Adipose tissue (tissue), 3 donors: ENCODE data around the gene CCDC112. TPM values are rescaled to one million over a fixed set of nuclear protein-coding genes. Genes with fewer than 3 reads are reported as not detected.
"Not testable (repeated sequence)": the region's sequence is repeated elsewhere in the genome, so short reads cannot be mapped to it uniquely, and the experiment has no call there.

Experiments
- H3K27ac ChIP-seq: one replicate; pipeline ENCODE4 v1.5.1; 2013; ENCODE audit warnings: low read depth, low read length
- WGBS, 3 donors: extraction: QIAGEN DNeasy Blood & Tissue Kit; methylation state at CpG; one replicate each; pipeline ENCODE4 v1.1.7; 2013; 5-methylcytosine and 5-hydroxymethylcytosine counted together
- polyA plus RNA-seq, 3 donors: library from polyadenylated mRNA; stranded (reverse); fragments of 200-250 nt; gene quantifications; one replicate each; pipeline ENCODE4 v1.2.3, GENCODE V29; 2013
- donor health status: healthy with polysubstance abuse.
- donor health status: Bipolar disorder and iron deficiency.
- donor health status: healthy.

The CCDC112 gene, protein sequence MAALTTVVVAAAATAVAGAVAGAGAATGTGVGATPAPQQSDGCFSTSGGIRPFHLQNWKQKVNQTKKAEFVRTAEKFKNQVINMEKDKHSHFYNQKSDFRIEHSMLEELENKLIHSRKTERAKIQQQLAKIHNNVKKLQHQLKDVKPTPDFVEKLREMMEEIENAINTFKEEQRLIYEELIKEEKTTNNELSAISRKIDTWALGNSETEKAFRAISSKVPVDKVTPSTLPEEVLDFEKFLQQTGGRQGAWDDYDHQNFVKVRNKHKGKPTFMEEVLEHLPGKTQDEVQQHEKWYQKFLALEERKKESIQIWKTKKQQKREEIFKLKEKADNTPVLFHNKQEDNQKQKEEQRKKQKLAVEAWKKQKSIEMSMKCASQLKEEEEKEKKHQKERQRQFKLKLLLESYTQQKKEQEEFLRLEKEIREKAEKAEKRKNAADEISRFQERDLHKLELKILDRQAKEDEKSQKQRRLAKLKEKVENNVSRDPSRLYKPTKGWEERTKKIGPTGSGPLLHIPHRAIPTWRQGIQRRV
- polyA plus RNA-seq: 1 to 10 TPM; 1.1 to 9.7 (median 1.8) TPM

DNA sequence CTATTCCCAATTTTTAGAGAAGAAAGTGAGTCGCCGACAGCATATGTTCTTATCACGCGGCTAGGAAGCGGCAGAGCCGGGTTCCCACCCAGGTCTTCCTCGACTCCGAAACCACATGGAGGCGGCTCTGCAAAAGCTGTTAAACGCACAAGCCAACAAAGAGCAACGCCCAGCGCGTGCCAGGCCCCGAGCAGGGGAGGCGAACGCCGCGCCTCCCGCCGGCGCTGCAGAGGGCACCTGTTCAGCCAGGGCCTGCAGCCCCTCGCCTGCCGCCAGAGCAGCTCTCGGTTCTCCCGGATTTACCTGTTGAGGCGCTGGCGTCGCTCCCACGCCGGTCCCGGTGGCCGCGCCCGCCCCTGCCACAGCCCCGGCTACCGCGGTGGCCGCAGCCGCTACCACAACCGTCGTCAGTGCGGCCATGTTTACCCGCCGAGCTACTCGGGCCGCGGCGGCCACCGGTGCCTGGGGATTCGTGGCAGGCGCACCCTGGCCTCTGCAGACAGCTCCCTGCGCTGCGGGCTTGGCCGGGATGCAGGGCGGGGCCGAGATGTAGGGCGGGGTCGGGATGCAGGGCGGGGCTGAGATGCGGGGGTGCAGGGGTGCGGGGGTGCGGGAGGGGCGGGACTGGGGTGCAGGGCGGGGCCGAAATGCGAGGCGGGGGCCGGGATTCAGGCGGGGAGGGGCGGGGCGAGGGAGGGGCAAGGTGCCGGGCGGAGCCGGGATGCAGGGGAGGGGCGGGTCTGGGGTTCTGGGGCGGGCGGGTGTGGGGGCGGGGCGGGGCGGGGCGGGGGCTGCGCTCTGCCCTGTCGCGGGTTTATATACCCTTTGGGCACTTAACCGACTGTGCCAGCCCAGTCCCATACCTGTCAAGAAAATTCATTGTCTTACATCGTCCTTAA is at the start of gene CCDC112:
CCDC112 (minus strand) TSS at position 531 of the 899 bp plus-strand sequence; CDS start at position 420, 111 bp downstream.
- WGBS, 3 donors: 1% methylated on average over 57 to 73 of the region's 86 CpGs
- H3K27ac ChIP-seq: no peak within 1 kb of the TSS

DNA sequence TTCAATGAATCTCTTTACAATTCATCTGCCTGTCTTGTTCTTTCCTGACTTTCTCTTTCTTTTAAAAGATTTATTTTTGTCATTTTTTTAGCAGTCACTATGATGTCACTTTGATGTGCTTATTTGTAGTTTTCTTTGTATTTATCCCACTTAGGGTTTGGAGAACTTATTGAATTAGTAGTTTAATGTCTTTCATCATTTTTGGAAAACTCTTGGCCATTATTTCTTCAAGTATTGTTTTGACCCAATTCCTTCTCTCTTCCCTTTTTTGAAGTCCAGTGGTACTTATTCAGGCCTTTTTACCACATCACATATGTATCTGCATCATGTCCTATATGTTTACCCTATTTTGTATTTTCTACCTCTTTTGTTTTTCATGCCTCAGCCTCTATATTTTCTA is 48.9 kb upstream of the CCDC112 start:
- H3K27ac ChIP-seq: no peak overlapping the region

DNA sequence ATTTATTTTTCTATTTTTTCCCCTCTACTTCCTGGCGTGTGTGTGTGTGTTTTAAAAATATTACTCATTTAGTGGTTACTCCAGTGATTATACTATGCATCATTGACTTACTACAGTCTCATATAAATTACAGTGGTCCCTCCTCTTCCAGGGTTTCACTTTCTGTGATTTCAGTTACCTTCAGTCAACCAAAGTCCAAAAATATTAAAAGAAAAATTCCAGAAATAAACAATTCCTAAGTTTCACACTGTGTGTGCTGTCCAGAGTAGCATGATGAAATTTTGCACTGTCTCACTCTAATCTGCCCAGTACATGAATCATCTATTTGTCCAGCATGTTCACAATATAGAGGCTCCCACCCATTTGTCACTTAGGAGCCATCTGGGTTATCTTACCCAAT is 47.4 kb upstream of the CCDC112 start:
- no peak overlapping the region for H3K27ac ChIP-seq
- 83 to 92% (median 84%) methylated on average over 1 of the region's 1 CpG for WGBS, 3 donors

DNA sequence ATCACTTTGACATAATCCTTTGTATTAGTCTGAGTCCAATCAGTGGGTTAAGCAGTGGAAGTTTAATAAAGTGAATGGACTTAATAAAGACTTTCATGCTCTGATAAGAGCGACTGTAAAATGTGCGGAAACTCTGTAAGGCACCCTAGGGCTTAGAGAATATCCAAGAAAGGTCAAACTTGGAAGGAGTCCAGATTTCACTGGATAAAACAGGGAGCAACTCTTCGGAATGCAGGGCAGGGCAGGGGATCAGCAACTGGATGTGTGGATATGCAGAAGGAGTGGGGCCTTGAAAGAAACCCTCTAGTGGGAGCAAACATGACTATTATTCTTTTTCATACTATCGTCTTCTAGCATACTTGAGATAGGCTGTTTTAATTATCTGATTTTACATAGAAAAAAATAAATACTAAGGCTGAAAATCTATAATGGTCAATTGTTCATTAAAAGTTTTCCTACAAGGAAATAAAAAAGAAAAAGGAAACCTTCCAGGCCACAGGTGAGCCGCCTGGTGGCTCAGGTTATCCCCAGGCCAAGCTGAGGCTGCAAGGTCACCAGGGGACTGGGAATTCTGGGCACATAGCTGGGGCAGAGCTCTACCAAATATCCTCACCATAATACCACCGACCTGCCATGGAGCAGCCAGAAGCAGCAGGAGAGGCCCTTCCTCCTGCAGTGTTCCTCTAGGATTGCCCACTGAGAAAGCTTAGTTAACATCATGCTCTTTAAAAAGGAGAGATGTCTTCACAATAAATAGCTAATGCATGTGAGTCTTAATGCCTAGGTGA is 46.3 kb upstream of the CCDC112 start:
- whole genome bisulfite sequencing, 3 donors: 73 to 75% (median 73%) methylated on average over 6 of the region's 6 CpGs
- no peak overlapping the region for H3K27ac ChIP-seq

DNA sequence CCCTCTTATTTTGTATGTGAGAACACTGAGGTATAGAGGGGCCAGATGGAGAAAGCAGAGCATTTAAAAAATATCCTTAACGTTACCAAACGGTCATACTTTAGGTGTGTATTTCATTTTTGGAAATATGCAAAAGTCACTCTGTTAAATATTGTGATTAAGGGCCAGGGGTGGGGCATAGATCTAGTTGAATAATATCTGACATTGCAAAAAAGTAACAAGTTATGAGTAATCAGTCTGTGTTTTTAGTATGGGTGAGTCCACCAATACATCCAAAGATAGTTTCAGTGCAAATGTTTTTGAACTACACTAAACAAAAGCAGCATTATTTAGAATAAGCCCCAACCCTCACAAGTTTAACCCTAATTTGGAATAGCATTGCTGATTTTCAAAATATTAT is 45.3 kb upstream of the CCDC112 start:
- WGBS, 3 donors: 64 to 91% (median 90%) methylated on average over 2 of the region's 2 CpGs
- H3K27ac ChIP-seq: no peak overlapping the region

DNA sequence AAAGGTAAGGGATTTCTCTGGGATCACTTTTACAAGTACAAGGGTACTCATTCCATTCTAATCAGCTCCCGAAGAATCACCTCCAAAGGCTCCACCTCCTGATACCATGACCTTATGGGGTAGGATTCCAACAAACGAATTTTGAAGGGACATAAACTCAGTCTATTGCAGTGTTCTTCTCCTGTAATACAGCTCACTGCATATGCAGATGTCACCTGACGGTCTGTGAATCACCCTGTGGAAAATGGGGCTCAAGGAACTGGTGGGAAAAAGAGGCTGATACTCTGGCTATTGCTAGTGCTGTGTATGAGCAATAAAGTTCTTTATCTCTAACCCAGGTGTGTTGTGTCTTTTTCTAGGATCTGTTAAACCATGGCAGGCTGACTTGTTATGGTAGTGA is 42.4 kb upstream of the CCDC112 start:
- no peak overlapping the region for H3K27ac ChIP-seq
- 75 to 84% (median 76%) methylated on average over 3 of the region's 3 CpGs for WGBS, 3 donors

DNA sequence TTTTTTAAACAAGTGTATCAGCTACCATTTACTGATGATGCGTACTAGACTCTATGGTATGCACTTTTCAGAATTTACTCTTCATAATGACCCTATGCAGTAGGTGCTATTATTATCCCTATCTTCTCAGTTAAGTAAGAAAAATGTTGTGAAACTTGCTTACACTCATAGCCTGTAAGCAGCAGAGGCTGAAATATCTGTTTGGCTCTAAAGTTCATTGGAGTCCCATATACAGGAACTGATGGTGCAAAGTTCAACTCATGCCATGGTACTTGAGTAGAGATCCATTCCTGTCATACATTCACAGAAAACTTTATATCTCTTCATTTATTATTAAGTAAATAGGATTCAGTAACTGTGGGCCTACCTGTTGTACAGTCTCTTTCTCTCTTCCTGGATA is 41.4 kb upstream of the CCDC112 start:
- 97 to 100% (median 99%) methylated on average over 1 of the region's 1 CpG for WGBS, 3 donors
- H3K27ac ChIP-seq: no peak overlapping the region

DNA sequence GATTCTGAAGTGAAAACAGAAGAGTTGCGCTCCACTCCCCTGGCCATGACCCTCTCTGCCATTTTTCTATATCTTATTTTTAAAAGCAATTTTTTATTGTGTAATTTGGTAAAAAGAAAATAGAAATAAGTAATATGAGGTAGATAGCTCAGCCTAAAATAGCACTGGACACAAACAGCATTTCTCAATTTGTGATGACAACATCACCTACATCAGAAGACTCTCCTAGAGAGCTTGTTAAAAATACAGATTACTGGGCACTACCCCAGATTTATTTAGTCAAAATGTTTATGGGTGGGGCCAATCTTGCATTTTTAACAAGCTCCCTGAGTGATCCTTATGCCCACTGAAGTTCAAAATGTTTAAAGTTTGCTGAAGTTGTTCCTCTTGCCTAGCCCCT is 40.5 kb upstream of the CCDC112 start:
- WGBS, 3 donors: 91 to 98% (median 97%) methylated on average over 1 of the region's 1 CpG
- no peak overlapping the region for H3K27ac ChIP-seq

DNA sequence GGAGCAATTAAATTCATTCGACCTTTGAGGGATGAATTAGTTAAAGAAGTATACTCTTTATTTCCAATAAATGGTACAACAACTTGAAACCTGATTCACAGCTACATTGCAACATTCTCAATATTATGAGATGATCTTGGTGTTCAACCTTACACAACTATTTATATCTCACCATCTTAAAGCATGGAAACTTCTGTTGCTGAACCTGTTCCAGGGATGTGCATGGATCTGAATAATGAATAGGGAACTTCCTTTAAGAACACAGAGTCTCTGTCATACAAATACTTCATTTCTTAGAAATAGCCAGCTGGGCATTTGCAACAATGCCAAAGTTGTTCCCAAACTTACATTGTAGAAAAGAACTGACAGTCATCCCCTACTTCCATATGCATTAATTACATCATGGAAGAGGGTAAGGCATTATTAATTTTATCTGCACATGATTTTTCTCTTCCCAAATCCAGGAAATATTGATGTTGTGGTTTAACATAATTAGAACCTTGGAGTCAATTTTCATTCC is 39.8 kb upstream of the CCDC112 start:
- 83 to 93% (median 92%) methylated on average over 1 of the region's 1 CpG for WGBS, 3 donors

DNA sequence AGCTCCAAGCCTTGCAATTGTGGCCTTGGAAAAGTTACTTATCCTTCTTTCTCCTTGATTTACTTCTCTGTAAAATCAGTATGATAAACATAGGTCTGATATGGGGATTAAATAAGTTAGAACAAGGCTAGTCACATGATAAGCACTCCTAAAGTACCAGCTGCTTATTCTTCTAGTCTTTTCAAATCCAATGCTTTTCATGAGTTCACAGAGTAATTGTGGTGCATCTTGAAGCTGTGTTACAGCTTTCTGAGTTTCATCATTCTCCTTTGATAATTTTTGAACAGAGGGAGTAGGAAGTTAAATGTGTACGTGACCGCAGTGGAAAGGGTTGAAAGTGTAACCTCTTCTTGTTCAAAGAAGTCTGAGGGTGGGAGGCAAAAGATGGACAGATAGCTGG is 38.8 kb upstream of the CCDC112 start:
- WGBS, 3 donors: 61 to 93% (median 81%) methylated on average over 2 of the region's 2 CpGs
- no peak overlapping the region for H3K27ac ChIP-seq

More for the DNA sequence above, 39.8 kb upstream of the CCDC112 start:
- no peak overlapping the region for H3K27ac ChIP-seq

DNA sequence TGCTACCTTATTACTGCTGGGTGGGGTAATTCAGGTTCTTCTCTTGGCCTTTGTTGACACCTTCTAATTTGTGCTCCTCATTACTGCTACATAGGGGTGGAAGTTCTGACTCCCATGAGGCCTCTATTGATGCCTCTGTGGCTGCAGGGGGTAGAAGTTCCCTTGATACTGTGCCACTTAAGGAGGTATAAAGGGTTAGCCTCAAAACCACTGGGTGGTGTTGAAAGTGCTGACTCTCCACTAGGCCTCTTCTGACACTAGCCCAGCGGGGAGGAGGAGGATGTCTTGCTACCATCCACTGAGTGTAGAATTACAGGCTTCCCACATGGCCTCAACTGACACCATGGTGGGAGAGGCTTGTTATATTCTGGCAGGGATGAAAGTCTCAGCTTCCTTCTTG is 36.7 kb upstream of the CCDC112 start:
- WGBS, 3 donors: 81 to 96% (median 81%) methylated on average over 1 of the region's 1 CpG

DNA sequence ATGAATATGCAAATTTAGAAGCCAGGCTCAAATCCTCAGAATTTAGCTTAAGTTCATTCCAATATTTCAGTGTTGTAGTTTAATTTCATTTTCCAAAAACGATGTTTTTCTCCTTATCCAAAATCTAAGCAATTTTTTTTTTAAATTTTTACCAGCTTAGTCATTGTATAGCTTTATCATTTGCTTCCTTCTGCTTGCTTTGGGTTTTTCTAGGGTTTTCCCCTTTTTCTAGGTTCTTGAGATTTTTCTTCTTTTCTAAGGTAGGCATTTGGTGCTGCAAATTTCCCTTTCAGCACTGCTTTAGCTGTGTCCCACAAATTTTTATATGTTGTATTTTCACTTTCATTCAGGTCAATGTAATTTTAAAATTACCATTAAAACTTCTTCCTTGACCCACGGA is 34.4 kb upstream of the CCDC112 start:
- 50 to 70% (median 51%) methylated on average over 2 of the region's 2 CpGs for WGBS, 3 donors

More for the DNA sequence above, 36.7 kb upstream of the CCDC112 start:
- no peak overlapping the region for H3K27ac ChIP-seq

DNA sequence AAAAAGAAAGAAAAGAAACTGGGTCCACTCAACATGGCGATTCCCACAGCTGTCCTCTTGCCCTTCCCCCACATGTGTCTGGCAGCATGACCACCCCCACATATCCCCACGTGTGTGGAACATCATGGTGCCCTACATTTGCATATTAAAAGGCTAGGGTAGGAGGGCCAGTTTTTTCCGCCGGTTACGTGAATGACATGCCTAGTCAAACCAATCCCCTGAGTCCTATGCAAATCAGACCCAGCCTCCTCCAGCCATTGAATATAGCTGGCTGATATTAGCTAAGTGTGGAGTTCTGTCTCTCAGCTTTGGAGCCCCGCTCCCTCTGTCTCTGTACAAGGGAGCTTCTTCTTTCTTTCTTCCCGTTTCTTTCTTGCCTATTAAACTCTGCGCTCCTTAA is 33.0 kb upstream of the CCDC112 start:
- no peak overlapping the region for H3K27ac ChIP-seq
- whole genome bisulfite sequencing, 3 donors: 81 to 82% (median 82%) methylated on average over 8 of the region's 8 CpGs

More for the DNA sequence above, 34.4 kb upstream of the CCDC112 start:
- no peak overlapping the region for H3K27ac ChIP-seq

DNA sequence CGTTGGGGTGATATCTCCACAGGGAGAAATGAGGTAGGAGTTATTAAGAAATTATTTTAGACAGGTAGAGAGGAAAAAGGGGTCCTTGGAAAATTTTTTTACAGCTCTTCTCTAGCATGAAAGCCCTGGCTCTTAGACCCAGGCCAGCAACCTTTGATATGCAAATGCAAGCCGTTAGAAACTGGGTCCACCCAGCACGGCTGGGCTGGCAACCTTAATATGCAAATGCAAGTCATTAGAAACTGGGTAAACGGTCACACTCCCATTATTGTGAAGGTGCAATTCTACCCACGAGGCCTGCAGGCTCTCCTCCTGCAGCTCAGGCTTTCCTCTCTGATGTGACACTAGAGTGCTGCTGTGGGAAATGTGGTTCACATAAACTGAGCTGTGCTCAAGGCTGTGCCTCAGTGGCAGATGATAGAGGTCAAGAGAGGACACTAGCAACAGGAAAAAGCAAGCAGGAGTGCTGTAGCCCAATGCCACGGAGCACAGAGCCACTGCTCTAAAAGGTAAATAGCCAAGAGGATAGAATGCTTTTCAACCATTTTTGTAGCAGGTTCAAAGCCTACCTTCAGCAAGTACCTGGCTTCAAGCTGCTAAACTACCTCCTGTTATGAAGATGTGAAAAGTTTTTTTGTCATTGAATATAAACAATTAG is 32.3 kb upstream of the CCDC112 start:
- not testable (repeated sequence) for H3K27ac ChIP-seq
- 51 to 57% (median 55%) methylated on average over 6 of the region's 6 CpGs for WGBS, 3 donors

DNA sequence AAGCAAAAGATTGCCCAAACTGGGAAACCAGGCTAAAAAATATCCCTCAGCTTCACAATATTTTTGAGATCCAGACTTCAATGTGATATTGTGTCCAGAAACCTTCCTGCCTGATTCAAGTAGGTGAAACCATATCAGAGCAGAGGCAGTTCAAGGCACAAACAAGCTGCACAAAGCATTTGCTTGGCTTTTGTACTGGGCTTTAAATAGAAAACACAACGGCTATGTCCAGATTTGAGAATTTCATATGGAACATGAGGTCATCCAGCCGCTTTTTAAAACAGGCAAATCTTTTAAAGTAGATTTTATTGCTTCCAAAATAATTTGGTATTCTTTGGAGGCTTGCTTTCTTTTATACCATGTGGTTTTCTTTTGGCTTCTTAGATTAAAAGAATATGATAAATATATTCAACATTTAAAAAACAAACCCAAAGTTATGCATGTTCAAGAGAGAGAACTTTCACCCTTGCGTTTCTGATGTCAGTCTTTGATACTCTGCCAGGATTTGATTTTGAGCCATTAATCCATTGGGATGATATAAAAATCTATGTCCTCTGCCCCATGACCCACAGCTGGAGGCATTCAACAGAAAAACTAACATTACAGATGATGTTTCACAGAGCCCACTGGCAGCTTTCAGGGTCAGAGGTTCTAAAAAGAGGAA is 29.0 kb upstream of the CCDC112 start:
- H3K27ac ChIP-seq: no peak overlapping the region
- WGBS, 3 donors: 52 to 57% (median 55%) methylated on average over 3 of the region's 3 CpGs

DNA sequence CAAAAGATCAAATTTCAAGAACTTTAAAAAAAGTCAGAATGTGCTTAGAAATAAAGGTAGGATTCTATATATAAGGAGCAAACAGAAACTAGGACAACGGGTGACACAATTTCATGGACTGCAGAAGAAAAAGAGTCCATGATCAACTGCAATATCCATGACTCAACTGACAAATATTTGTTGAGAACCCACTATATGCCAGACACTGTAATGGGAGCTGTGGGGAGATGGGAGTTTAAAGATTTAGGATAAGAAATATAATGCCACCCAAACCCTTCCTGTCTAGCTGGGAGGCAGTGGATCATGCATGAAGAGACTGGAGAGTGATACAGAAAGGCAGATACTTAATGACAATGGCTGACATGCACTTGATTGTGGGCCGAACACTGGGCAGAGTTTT is 27.6 kb upstream of the CCDC112 start:
- no peak overlapping the region for H3K27ac ChIP-seq
- WGBS, 3 donors: 88 to 98% (median 92%) methylated on average over 2 of the region's 2 CpGs

DNA sequence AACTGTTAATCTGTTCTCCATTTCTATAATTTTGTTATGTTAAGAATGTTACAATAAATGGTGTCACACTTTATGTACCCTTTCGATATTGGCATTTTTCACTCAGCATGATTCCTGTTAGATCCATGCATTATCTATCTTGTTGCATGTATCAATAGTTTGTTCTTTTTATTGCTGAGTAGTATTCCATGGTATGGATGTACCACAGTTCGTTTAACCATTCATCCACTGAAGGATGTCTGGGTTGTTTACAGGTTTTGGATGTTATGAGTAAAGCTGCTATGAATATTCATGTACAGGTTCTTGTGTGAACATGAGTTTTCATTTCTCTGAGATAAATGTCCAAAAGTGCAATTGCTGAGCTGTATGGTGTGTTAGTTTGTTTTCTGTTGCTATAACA is 26.3 kb upstream of the CCDC112 start:
- 76 to 91% (median 87%) methylated on average over 2 of the region's 2 CpGs for WGBS, 3 donors

More for the DNA sequence above, 26.3 kb upstream of the CCDC112 start:
- H3K27ac ChIP-seq: no peak overlapping the region
